Measurements from ENCODE around the gene PPARG.

The PPARG gene

GRCh38 chr3:12421132-12421531 is 132.3 kb downstream of the PPARG start:
- no peak for DNase-seq

GRCh38 chr3:12423131-12423530 is 134.3 kb downstream of the PPARG start:
- no peak for DNase-seq

GRCh38 chr3:12423918-12424630 is 135.2 kb downstream of the PPARG start:
- DNase-seq: no peak

GRCh38 chr3:12424635-12425319 is 135.9 kb downstream of the PPARG start:
- DNase-seq: no peak

- no peak for DNase-seq
Measured at GRCh38 chr3:12425850-12426579, 137.1 kb downstream of the PPARG start.

GRCh38 chr3:12427551-12427950 is 138.7 kb downstream of the PPARG start:
- no peak for DNase-seq

GRCh38 chr3:12428126-12428525 is 139.3 kb downstream of the PPARG start:
- DNase-seq: no peak

GRCh38 chr3:12430086-12430485 is 141.2 kb downstream of the PPARG start:
- no peak for DNase-seq

GRCh38 chr3:12433823-12434222 is 145.0 kb downstream of the PPARG start:
- DNase-seq: no peak

- no peak for DNase-seq
Measured at GRCh38 chr3:12436514-12437220, 147.8 kb downstream of the PPARG start.

- DNase-seq: no peak
Measured at GRCh38 chr3:12437221-12437605, 148.3 kb downstream of the PPARG start.

- no peak for DNase-seq
Measured at GRCh38 chr3:12437861-12438260, 149.0 kb downstream of the PPARG start.

GRCh38 chr3:12438318-12438717 is 149.4 kb downstream of the PPARG start:
- no peak for DNase-seq

- DNase-seq: no peak
Measured at GRCh38 chr3:12439161-12439940, 150.5 kb downstream of the PPARG start.

- no peak for DNase-seq
Measured at GRCh38 chr3:12440927-12441714, 152.3 kb downstream of the PPARG start.

GRCh38 chr3:12442654-12443501 is 154.0 kb downstream of the PPARG start:
- no peak for DNase-seq

GRCh38 chr3:12443781-12444522 is 155.1 kb downstream of the PPARG start:
- no peak for DNase-seq

GRCh38 chr3:12444582-12445471 is 156.0 kb downstream of the PPARG start:
- DNase-seq: no peak
